ENCODE results near the gene PTGES3L.

Gene PTGES3L

DNA sequence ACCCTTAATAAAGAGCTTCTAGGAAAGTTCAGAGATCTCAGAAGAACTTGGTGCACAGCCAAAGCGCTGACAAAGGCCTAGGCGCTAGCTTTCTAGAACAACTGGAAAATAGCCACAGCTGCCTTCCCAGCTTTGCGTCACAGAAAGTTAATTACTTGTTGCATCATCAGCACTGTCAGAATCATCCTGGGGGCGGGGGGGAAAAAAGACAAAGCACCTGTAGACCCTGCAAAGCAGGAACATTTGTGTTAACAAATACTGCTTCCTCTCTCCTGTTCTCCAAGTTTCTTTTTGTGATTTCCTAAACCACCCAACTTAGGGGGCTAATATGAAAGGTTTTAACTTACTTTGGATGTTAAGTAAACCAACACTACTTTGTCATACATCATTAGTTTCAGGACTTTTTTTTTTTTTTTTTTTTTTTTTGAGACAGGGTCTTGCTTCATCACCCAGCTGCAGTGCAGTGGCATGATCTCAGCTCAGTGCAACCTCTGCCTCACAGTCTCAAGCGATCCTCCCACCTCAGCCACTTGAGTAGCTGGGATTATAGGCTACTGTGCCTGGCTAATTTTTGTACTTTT lies 10.8 kb downstream of the PTGES3L start:
- TF ChIP-seq, protein P1, sequence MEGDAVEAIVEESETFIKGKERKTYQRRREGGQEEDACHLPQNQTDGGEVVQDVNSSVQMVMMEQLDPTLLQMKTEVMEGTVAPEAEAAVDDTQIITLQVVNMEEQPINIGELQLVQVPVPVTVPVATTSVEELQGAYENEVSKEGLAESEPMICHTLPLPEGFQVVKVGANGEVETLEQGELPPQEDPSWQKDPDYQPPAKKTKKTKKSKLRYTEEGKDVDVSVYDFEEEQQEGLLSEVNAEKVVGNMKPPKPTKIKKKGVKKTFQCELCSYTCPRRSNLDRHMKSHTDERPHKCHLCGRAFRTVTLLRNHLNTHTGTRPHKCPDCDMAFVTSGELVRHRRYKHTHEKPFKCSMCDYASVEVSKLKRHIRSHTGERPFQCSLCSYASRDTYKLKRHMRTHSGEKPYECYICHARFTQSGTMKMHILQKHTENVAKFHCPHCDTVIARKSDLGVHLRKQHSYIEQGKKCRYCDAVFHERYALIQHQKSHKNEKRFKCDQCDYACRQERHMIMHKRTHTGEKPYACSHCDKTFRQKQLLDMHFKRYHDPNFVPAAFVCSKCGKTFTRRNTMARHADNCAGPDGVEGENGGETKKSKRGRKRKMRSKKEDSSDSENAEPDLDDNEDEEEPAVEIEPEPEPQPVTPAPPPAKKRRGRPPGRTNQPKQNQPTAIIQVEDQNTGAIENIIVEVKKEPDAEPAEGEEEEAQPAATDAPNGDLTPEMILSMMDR (IDR thresholded peaks at IDR 0.05; ENCODE audit: extremely low read depth, missing control alignments): no peak
- DNase-seq (ENCODE audit: low spot score): no peak

DNA sequence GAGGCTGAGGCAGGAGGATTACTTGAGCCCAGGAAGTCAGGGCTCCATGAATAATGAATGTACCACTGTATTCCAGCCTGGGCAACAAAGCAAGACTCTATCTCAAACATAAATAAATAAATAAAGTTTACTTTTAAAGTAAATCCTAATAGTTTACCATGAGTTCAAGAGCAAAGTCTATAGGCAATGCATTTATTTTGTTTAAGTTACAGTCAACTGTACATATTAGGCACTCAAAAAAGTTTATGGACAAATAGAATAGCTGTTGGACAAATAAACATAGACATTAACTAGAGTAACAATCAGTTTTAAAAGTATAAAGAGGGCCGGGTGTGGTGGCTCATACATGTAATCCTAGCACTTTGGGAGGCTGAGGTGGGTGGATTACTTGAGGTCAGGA lies 12.0 kb downstream of the PTGES3L start:
- TF ChIP-seq, protein P1 (IDR thresholded peaks at IDR 0.05; ENCODE audit: extremely low read depth, missing control alignments): no peak
- DNase-seq (ENCODE audit: low spot score): no peak

DNA sequence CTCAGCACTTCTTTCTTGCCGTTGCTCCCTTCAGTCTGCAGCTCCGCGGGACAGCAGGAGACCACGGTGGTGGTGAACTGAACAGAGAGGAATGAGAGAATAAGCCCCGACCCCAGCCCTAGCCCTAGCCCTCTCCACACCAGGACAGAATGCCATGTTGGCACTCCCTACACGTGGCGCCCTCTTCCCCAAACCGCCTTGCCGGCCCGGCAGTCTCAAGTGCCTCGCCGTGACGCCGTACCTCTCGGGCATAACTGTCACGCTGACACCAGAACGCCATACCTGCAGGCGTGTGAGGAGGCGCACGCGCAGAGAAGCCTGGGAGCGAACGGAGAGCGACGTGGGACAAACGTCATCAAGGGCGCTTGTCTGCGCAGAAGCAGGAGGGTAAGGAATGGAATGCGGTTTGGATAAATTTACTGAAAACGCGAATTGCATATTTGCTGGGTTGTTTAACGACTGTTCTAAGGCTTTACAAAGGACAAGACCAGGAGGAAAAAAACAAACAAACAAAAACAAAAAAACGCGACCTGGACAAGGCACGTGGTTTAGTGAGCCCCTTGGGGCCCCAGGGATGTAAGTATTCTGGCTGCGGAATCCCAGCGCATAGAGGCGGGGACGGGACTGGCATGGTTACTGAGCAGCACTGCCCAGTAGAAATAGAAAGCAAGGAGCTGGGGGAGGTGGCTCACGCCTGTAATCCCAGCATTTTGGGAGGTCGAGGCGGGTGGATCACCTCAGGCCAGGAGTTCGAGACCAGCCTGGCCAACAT lies 15.5 kb downstream of the PTGES3L start, which contains the start of gene AARSD1:
Gene AARSD1, minus strand, starts transcription at position 294 of the 772 bp plus-strand sequence. Its CDS starts 14 bp downstream, at position 280.
- TF ChIP-seq, protein P1 (IDR thresholded peaks at IDR 0.05; ENCODE audit: extremely low read depth, missing control alignments): no peak
- peak; percentile 89 for DNase-seq (ENCODE audit: low spot score)

DNA sequence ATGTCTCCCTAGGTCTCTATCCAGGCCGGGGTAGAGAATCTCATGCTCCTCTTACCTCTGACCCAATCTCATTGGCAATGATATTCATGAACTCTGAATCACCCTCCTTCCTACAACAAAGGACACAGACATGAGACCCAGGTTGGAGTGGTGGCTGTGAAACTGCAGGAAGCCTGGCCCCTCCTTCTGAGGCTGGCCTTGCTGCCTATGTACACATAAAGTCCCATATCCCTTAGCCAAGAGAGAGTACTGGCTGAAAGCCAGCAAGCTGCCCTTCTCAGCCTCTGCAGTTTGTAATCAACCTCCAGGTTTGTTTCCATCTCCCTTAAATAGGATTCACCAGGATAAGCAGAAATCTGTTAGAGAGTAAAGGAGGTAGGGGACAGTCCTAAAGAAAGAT lies 26.2 kb downstream of the PTGES3L start:
- no peak for DNase-seq (ENCODE audit: low spot score)

DNA sequence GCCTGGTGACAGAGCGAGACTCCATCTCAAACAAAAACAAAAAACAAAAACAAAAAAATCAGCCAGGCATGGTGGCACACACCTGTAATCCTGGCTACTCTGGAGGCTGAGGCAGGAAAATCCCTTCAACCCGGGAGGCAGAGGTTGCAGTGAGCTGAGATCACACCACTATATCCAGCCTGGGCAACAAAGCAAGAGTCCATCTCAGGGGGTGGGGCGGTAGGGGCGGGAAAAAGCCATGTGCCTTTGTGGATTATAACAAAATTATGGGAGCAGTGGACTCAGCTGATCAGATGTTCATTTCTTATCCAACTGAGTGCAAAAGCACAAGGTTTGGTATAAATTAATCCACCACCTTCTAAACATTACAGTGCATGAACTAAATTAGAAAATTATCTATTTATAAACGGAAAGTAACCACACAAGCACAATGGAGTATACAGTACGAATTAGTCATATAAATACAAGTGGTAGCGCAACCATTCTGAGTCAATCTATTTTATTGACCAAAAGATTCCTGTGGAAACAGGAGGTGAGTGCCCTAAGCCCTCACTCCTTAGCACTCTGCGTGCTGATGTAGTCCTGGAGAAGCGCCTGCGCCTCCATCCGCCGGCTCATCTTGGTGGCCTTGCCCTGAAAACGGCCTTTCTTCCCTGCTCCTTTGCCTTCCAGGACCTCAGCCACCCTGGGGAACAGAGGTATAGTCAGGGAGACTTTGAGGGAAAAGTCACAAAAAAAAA lies 29.7 kb downstream of the PTGES3L start:
- no peak for DNase-seq (ENCODE audit: low spot score)
- TF ChIP-seq, protein P1 (IDR thresholded peaks at IDR 0.05; ENCODE audit: extremely low read depth, missing control alignments): no peak

More for the DNA sequence above, 26.2 kb downstream of the PTGES3L start:
- TF ChIP-seq, protein P1 (IDR thresholded peaks at IDR 0.05; ENCODE audit: extremely low read depth, missing control alignments): no peak

DNA sequence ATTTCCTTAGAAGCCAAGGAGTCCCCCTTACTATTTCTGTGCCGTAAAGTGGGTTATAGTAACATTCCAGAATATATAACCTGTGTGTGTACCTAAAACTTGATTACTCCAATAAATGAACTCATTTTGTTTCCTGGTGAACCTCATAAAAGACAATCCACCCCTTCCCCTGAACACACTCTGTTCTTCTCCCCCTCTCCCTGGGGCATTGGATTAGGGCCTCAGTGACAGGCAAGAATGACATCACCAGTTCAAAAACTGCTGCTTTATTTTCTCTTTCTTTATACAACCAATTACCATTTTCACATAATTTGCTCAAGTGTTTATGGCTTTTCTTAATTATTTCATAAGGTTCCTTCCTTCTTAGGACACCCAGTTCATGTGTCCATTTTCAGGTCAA lies 33.1 kb downstream of the PTGES3L start:
- TF ChIP-seq, protein P1 (IDR thresholded peaks at IDR 0.05; ENCODE audit: extremely low read depth, missing control alignments): no peak
- no peak for DNase-seq (ENCODE audit: low spot score)

DNA sequence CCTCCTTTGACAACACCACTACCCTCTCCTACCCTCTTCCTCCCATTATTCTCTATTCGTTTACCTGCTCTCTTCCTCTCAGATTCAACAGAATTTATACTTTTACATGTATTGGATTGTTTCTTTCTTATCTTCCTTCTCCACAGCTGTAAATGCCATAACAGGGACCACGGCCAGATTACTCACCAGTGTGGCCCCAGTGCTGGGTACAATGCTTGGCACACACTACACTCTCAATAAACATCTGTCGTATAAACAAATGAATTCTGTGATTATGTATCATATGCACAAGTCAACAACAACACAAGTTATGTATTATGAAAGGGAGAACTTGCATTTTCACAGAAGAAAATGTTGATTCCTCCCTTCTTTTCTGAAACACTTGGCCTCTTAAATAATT lies 35.7 kb downstream of the PTGES3L start:
- no peak for DNase-seq (ENCODE audit: low spot score)

More for the DNA sequence above, 35.7 kb downstream of the PTGES3L start:
- TF ChIP-seq, protein P1 (IDR thresholded peaks at IDR 0.05; ENCODE audit: extremely low read depth, missing control alignments): no peak

All from GM20000 (cell line).